Hepatocyte (in vitro differentiated cells): ENCODE data around the gene KCNK13.

Source experiments
- EZH2 ChIP-seq: fragments of 200-600 bp; sonication (generic); IDR thresholded peaks from 2 replicates; pipeline ENCODE4 v1.6.1; 2016; ENCODE audit warnings: antibody characterized with exemption, mild to moderate bottlenecking, borderline replicate concordance
- EZH2phosphoT487 ChIP-seq: fragments of 200-600 bp; sonication (generic); IDR thresholded peaks from one replicate; pipeline ENCODE4 v1.6.1; 2018; ENCODE audit warnings: antibody characterized with exemption, mild to moderate bottlenecking, low read depth, moderate library complexity; ENCODE audit not compliant: unreplicated experiment, severe bottlenecking
- TF ChIP-seq, protein P1 (sequence below): fragments of 200-600 bp; sonication (generic); IDR thresholded peaks from 2 replicates; pipeline ENCODE4 v1.5.1; 2016; ENCODE audit warnings: antibody characterized with exemption, mild to moderate bottlenecking; ENCODE audit not compliant: poor library complexity

DNA sequence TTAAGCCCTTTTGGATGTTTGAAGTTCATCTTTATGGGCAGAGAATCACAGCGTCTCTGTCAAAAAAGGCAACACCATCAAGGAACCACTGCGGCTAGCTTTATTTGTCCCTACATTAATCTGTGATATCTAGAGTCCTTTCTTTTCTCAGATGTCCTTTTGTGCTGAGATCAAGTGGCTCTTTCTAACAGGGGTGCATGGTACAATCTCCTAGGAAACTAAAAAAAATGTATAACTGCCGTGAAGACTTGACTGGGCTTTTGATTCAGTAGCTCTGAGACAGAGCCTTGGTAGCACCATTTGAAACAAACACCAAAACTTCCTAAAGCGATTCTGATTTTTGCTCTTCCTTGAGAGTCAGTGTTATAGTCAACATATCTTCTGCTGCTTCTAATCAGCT is 33.3 kb downstream of the KCNK13 start:
- TF ChIP-seq, protein P1, sequence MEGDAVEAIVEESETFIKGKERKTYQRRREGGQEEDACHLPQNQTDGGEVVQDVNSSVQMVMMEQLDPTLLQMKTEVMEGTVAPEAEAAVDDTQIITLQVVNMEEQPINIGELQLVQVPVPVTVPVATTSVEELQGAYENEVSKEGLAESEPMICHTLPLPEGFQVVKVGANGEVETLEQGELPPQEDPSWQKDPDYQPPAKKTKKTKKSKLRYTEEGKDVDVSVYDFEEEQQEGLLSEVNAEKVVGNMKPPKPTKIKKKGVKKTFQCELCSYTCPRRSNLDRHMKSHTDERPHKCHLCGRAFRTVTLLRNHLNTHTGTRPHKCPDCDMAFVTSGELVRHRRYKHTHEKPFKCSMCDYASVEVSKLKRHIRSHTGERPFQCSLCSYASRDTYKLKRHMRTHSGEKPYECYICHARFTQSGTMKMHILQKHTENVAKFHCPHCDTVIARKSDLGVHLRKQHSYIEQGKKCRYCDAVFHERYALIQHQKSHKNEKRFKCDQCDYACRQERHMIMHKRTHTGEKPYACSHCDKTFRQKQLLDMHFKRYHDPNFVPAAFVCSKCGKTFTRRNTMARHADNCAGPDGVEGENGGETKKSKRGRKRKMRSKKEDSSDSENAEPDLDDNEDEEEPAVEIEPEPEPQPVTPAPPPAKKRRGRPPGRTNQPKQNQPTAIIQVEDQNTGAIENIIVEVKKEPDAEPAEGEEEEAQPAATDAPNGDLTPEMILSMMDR = no peak
- TF ChIP-seq EZH2phosphoT487 = no peak
- no peak for TF ChIP-seq EZH2
